HL-60 (cell line): ENCODE measurements around the gene FBXO30.

Source experiments
- DNase-seq, 2 experiments: peaks; one replicate each; pipeline ENCODE4 v3.0.0-alpha.2; 2010 to 2020; ENCODE audit warnings: low read depth in 1 of 2, low spot score in 1 of 2
- H3K27ac ChIP-seq: fragments of 250-450 bp; sonication (Bioruptor Pico); replicated peaks from 2 replicates; pipeline ENCODE4 v1.5.1; 2020; ENCODE audit warnings: mild to moderate bottlenecking, moderate library complexity
- H3K27me3 ChIP-seq: fragments of 250-450 bp; sonication (Bioruptor Pico); 2 replicates; pipeline ENCODE4 v1.5.1; 2021; ENCODE audit warnings: mild to moderate bottlenecking, moderate library complexity; ENCODE audit not compliant: insufficient read depth, poor library complexity, severe bottlenecking
- H3K4me3 ChIP-seq: replicated peaks from 2 replicates; pipeline ENCODE4 v1.5.1; 2011; ENCODE audit warnings: mild to moderate bottlenecking, control low read depth, low read length; ENCODE audit not compliant: insufficient read depth
- GABPA ChIP-seq: IDR thresholded peaks from 2 replicates; pipeline ENCODE4 v1.6.1; 2012; ENCODE audit warnings: low read depth
- POLR2AphosphoS5 ChIP-seq: IDR thresholded peaks from 2 replicates; pipeline ENCODE4 v1.6.1; 2012; ENCODE audit warnings: low read depth
- SPI1 ChIP-seq: IDR thresholded peaks from 2 replicates; pipeline ENCODE4 v1.6.1; 2012; ENCODE audit warnings: low read depth, mild to moderate bottlenecking, borderline replicate concordance
- TF ChIP-seq, protein P1 (sequence below): IDR thresholded peaks from 2 replicates; pipeline ENCODE4 v1.6.1; 2012; ENCODE audit warnings: low read depth; ENCODE audit not compliant: insufficient replicate concordance
- TF ChIP-seq, protein P2 (sequence below): IDR thresholded peaks from one replicate; pipeline ENCODE4 v1.5.1; 2011; ENCODE audit warnings: low read length, control low read depth, inconsistent platforms; ENCODE audit not compliant: insufficient read depth

FBXO30 gene

GRCh38 chr6:145824344-145824743 is 9.7 kb upstream of the FBXO30 start:
- Histone ChIP-seq H3K27me3 (no peaks in the 10 kb centered on the region), H3K27ac (no peak overlapping the region), H3K4me3 (no peak overlapping the region)
- TF ChIP-seq SPI1 (no peak), GABPA (no peak), POLR2AphosphoS5 (no peak)
- TF ChIP-seq, protein P1, sequence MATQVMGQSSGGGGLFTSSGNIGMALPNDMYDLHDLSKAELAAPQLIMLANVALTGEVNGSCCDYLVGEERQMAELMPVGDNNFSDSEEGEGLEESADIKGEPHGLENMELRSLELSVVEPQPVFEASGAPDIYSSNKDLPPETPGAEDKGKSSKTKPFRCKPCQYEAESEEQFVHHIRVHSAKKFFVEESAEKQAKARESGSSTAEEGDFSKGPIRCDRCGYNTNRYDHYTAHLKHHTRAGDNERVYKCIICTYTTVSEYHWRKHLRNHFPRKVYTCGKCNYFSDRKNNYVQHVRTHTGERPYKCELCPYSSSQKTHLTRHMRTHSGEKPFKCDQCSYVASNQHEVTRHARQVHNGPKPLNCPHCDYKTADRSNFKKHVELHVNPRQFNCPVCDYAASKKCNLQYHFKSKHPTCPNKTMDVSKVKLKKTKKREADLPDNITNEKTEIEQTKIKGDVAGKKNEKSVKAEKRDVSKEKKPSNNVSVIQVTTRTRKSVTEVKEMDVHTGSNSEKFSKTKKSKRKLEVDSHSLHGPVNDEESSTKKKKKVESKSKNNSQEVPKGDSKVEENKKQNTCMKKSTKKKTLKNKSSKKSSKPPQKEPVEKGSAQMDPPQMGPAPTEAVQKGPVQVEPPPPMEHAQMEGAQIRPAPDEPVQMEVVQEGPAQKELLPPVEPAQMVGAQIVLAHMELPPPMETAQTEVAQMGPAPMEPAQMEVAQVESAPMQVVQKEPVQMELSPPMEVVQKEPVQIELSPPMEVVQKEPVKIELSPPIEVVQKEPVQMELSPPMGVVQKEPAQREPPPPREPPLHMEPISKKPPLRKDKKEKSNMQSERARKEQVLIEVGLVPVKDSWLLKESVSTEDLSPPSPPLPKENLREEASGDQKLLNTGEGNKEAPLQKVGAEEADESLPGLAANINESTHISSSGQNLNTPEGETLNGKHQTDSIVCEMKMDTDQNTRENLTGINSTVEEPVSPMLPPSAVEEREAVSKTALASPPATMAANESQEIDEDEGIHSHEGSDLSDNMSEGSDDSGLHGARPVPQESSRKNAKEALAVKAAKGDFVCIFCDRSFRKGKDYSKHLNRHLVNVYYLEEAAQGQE = no peak
- TF ChIP-seq, protein P2, sequence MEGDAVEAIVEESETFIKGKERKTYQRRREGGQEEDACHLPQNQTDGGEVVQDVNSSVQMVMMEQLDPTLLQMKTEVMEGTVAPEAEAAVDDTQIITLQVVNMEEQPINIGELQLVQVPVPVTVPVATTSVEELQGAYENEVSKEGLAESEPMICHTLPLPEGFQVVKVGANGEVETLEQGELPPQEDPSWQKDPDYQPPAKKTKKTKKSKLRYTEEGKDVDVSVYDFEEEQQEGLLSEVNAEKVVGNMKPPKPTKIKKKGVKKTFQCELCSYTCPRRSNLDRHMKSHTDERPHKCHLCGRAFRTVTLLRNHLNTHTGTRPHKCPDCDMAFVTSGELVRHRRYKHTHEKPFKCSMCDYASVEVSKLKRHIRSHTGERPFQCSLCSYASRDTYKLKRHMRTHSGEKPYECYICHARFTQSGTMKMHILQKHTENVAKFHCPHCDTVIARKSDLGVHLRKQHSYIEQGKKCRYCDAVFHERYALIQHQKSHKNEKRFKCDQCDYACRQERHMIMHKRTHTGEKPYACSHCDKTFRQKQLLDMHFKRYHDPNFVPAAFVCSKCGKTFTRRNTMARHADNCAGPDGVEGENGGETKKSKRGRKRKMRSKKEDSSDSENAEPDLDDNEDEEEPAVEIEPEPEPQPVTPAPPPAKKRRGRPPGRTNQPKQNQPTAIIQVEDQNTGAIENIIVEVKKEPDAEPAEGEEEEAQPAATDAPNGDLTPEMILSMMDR = no peak
- no peak for DNase-seq

DNA sequence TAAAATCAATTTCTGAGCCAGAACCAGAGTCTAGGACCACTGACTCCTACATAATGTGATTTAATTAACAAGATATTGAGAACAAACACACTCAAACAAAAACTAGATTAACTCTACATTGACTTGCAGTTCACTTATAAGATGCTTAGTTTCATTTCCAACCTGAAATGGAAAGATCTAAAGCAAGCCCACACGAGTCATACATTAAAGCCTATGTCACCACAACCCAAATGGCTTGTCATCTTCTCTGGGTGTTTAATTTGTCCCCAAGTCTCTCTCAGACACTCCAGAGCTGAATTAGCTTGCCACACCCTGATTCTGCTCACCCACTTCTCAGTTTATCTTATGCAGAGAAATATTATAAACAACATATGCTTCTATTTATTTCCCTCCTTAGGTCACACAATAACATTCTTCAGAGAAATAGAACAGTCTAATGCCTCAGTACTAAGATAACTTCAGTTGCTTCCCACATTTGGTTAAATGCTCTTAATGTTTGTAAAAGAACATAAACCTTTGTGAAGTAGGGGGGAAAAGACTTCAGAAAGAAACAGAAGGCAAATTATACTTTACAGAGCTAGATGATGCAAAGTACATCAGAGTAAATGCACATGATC is 8.8 kb upstream of the FBXO30 start:
- no peak overlapping the region for H3K4me3 ChIP-seq
- TF ChIP-seq, protein P1 = no peak
- TF ChIP-seq SPI1 (no peak), GABPA (no peak), POLR2AphosphoS5 (no peak)
- TF ChIP-seq, protein P2 = no peak
- no peak overlapping the region for H3K27ac ChIP-seq
- no peak for DNase-seq
- H3K27me3 ChIP-seq = no peaks in the 10 kb centered on the region

- TF ChIP-seq, protein P2 = no peak
- TF ChIP-seq POLR2AphosphoS5 = no peak
- TF ChIP-seq, protein P1 = no peak
- no peak for TF ChIP-seq GABPA
- no peak for TF ChIP-seq SPI1
- H3K27me3 ChIP-seq = no peaks in the 10 kb centered on the region
Measured at GRCh38 chr6:145822456-145822855, 7.9 kb upstream of the FBXO30 start.

More at GRCh38 chr6:145822456-145822855, 7.9 kb upstream of the FBXO30 start:
- no peak overlapping the region for H3K27ac ChIP-seq
- DNase-seq = no peak
- no peak overlapping the region for H3K4me3 ChIP-seq
